ENCODE data around the gene ZNF284. TPM values are rescaled to one million over a fixed set of nuclear protein-coding genes. Genes with fewer than 3 reads are reported as not detected.
A peak's percentile ranks its signal among the peaks of the same experiment; 100 is the strongest.
"Not testable (repeated sequence)": the region's sequence is repeated elsewhere in the genome, so short reads cannot be mapped to it uniquely, and the experiment has no call there.

The ZNF284 gene
- total and polyA plus RNA-seq, 8 donors, result 0.42 to 1.9 (median 0.85) TPM

GRCh38 chr19:44113784-44114390 is 41.9 kb downstream of the ZNF284 start:
- H3K36me3 ChIP-seq, result peaks cover 0 to 16% (median 0%) of the 10 kb centered on the region in 3 donors
- FAIRE-seq, result no peak
- WGBS, 2 donors, result 3% methylated on average over 18 of the region's 18 CpGs
- no peak for TF ChIP-seq CTCF (IDR thresholded peaks at IDR 0.05)
- ATAC-seq, result peak in 2 of 4 donors; percentile 1 to 3
- peak in 2 of 6 donors; percentile 23 to 44 for DNase-seq
- peak overlapping the region; percentile 63 to 71 (median 68) for H3K4me3 ChIP-seq
- intact Hi-C loops (cut with DNase I), result no loop called here
- peaks cover 0 to 13% (median 8%) of the 10 kb centered on the region in 3 donors for H3K4me1 ChIP-seq
- H3K27ac ChIP-seq, result peak overlapping the region in 1 of 4 donors; percentile 56
- H3K27me3 ChIP-seq, result no peaks in the 10 kb centered on the region
- H3K9me3 ChIP-seq, result no peaks in the 10 kb centered on the region

GRCh38 chr19:44121162-44121561 is 49.2 kb downstream of the ZNF284 start:
- ATAC-seq; FAIRE-seq; H3K9me3 ChIP-seq; H3K4me1 ChIP-seq; DNase-seq; H3K27me3 ChIP-seq; intact Hi-C loops (cut with DNase I); H3K27ac ChIP-seq; H3K4me3 ChIP-seq: not testable (repeated sequence)
- 80 to 91% methylated on average over 4 of the region's 4 CpGs for WGBS, 2 donors
- H3K36me3 ChIP-seq, result peaks cover 0 to 51% (median 8%) of the 10 kb centered on the region in 3 donors

- Histone ChIP-seq H3K27me3 (no peaks in the 10 kb centered on the region), H3K4me1 (no peaks in the 10 kb centered on the region), H3K27ac (no peak overlapping the region), H3K9me3 (no peaks in the 10 kb centered on the region), H3K4me3 (no peak overlapping the region), H3K36me3 (peaks cover 0 to 38% (median 10%) of the 10 kb centered on the region in 3 donors)
- TF ChIP-seq CTCF (IDR thresholded peaks at IDR 0.05), result no peak
- ATAC-seq, result no peak
- FAIRE-seq, result no peak
- WGBS, 2 donors, result 94 to 99% methylated on average over 5 of the region's 5 CpGs
- intact Hi-C loops (cut with DNase I), result no loop called here
- no peak for DNase-seq
These were observed 60.0 kb downstream of the ZNF284 start for GRCh38 chr19:44131955-44132354.

Other genes with a start within 250 kb of the ZNF284 start
- 1 to 10 TPM; 3.0 to 7.7 (median 3.9) TPM for gene ZNF283, start 244.8 kb upstream of the ZNF284 start, total RNA-seq
- gene ZNF283, start 244.8 kb upstream of the ZNF284 start, polyA plus RNA-seq, result 1 to 10 TPM; 1.9 to 2.0 TPM
- 1 to 10 TPM in 2 of 6 donors, under 1 TPM in 4; 0.51 to 2.5 (median 0.73) TPM for gene ZNF404, start 188.2 kb upstream of the ZNF284 start, total RNA-seq
- 1 to 10 TPM; 4.3 to 5.0 TPM for gene ZNF404, start 188.2 kb upstream of the ZNF284 start, polyA plus RNA-seq
- gene ZNF45, start 136.9 kb upstream of the ZNF284 start, total RNA-seq, result 1 to 10 TPM; 2.7 to 8.7 (median 4.4) TPM
- 1 to 10 TPM; 2.3 to 5.1 TPM for gene ZNF45, start 136.9 kb upstream of the ZNF284 start, polyA plus RNA-seq
- gene ZNF221, start 120.9 kb upstream of the ZNF284 start, total RNA-seq, result 1 to 10 TPM in 5 of 6 donors, under 1 TPM in 1; 0.98 to 3.9 (median 1.5) TPM
- gene ZNF221, start 120.9 kb upstream of the ZNF284 start, polyA plus RNA-seq, result 1 to 10 TPM in 1 of 2 donors, under 1 TPM in 1; 0.65 to 1.3 TPM
- 1 to 10 TPM; 1.2 to 5.2 (median 2.9) TPM for gene ZNF155, start 88.0 kb upstream of the ZNF284 start, total RNA-seq
- 1 to 10 TPM; 2.9 to 7.3 TPM for gene ZNF155, start 88.0 kb upstream of the ZNF284 start, polyA plus RNA-seq
- 1 to 10 TPM in 5 of 6 donors, under 1 TPM in 1; 0.79 to 2.9 (median 2.0) TPM for gene ZNF230, start 69.2 kb upstream of the ZNF284 start, total RNA-seq
- 1 to 10 TPM in 1 of 2 donors, under 1 TPM in 1; 0.84 to 1.9 TPM for gene ZNF230, start 69.2 kb upstream of the ZNF284 start, polyA plus RNA-seq
- 1 to 10 TPM; 1.2 to 1.7 (median 1.5) TPM for gene ZNF222, start 46.8 kb upstream of the ZNF284 start, total RNA-seq
- gene ZNF222, start 46.8 kb upstream of the ZNF284 start, polyA plus RNA-seq, result 1 to 10 TPM; 1.3 to 3.6 TPM
- 1 to 10 TPM in 5 of 6 donors, under 1 TPM in 1; 0.95 to 4.7 (median 1.7) TPM for gene ZNF223, start 20.1 kb upstream of the ZNF284 start, total RNA-seq
- gene ZNF223, start 20.1 kb upstream of the ZNF284 start, polyA plus RNA-seq, result 1 to 10 TPM; 2.5 to 4.4 TPM
- gene ZNF224, start 22.2 kb downstream of the ZNF284 start, total RNA-seq, result 10 to 100 TPM in 4 of 6 donors, 1 to 10 TPM in 2; 5.4 to 16.4 (median 10.2) TPM
- gene ZNF224, start 22.2 kb downstream of the ZNF284 start, polyA plus RNA-seq, result 10 to 100 TPM; 11.9 to 22.6 TPM
- gene ZNF225, start 41.2 kb downstream of the ZNF284 start, total RNA-seq, result 1 to 10 TPM; 1.5 to 3.9 (median 1.8) TPM
- 1 to 10 TPM; 1.0 to 1.8 TPM for gene ZNF225, start 41.2 kb downstream of the ZNF284 start, polyA plus RNA-seq
- 1 to 10 TPM; 2.0 to 7.2 (median 4.1) TPM for gene ZNF234, start 69.4 kb downstream of the ZNF284 start, total RNA-seq
- gene ZNF234, start 69.4 kb downstream of the ZNF284 start, polyA plus RNA-seq, result 1 to 10 TPM; 2.2 to 2.9 TPM
- 10 to 100 TPM in 1 of 6 donors, 1 to 10 TPM in 5; 4.8 to 11.7 (median 6.2) TPM for gene ZNF226, start 92.9 kb downstream of the ZNF284 start, total RNA-seq
- 10 to 100 TPM in 1 of 2 donors, 1 to 10 TPM in 1; 5.7 to 12.8 TPM for gene ZNF226, start 92.9 kb downstream of the ZNF284 start, polyA plus RNA-seq
- 1 to 10 TPM; 6.3 to 9.7 (median 8.6) TPM for gene ZNF227, start 140.4 kb downstream of the ZNF284 start, total RNA-seq
- gene ZNF227, start 140.4 kb downstream of the ZNF284 start, polyA plus RNA-seq, result 1 to 10 TPM; 2.9 to 4.2 TPM
- under 1 TPM; 0.20 to 0.75 (median 0.30) TPM for gene ZNF233, start 187.7 kb downstream of the ZNF284 start, total RNA-seq
- gene ZNF233, start 187.7 kb downstream of the ZNF284 start, polyA plus RNA-seq, result under 1 TPM; 0.30 to 0.49 TPM
- gene ZNF235, start 232.9 kb downstream of the ZNF284 start, total RNA-seq, result 1 to 10 TPM in 5 of 6 donors, under 1 TPM in 1; 0.82 to 3.7 (median 1.5) TPM
- gene ZNF235, start 232.9 kb downstream of the ZNF284 start, polyA plus RNA-seq, result 1 to 10 TPM; 1.5 to 1.9 TPM

Data from pancreas (tissue), 10 donors.